ENCODE data around the gene MYLK3. TPM values are rescaled to one million over a fixed set of nuclear protein-coding genes. Genes with fewer than 3 reads are reported as not detected.
A peak's percentile ranks its signal among the peaks of the same experiment; 100 is the strongest.

MYLK3 gene
- total RNA-seq, 2 donors from 2014 or later = 0.29 to 0.59 TPM

DNA sequence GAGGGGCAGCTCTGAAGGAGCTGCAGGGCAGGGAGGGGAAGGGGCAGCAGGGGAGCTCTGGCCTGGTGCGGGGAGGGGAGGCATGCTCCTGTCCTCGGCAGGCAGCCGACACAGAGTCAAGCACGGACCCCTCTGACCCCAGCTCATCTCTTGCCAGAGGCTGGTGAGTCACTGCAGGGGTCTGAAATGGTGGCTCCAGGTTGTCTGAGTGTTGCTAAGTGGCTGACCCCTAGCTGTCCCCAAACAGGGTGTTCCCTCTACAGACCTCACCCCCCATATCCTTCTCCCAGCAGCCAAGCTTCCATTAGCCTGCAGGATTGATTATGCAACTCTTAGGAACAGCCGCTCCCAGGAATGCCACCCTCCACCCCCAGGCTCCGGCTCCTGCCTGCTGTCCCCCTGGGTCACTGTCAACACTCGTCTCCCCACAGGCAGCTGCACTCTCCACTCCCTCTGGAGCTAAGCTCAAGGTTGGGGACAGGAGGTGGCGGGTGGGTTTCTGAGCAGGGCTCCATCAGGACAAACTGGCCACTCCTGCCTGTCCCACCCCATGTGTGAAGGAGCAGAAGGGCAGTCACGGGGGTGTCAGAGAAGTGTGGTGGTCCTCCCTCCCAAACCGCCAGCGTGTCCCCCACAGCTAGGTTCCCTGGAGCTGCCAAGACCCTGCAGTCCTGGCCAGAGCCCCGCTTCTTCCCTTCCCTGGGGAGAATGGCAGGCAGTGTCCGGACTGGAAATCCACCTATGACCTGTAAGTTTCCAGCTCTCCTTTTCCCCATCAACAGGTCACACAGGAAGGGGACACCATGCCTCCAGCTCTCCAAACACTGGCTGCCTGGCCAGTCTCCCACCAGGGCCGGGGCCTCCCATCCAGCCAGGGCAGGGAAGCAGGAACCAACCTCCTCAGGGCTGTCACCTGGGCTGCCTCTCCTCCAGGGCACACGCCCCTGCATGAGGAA is 1.0 kb downstream of the MYLK3 start:
- H3K27me3 Mint-ChIP-seq = no peaks in the 10 kb centered on the region
- H3K4me1 Mint-ChIP-seq (ENCODE audit: low read depth in 2 of 2) = peaks cover 0 to 4% of the 10 kb centered on the region in 2 donors
- DNase-seq (ENCODE audit: low spot score) (no peak), ATAC-seq (peak; percentile 10 to 26)
- H3K36me3 Mint-ChIP-seq = no peaks in the 10 kb centered on the region
- no peak overlapping the region for H3K4me3 Mint-ChIP-seq
- no peak overlapping the region for H3K27ac Mint-ChIP-seq
- H3K9me3 Mint-ChIP-seq = no peaks in the 10 kb centered on the region

DNA sequence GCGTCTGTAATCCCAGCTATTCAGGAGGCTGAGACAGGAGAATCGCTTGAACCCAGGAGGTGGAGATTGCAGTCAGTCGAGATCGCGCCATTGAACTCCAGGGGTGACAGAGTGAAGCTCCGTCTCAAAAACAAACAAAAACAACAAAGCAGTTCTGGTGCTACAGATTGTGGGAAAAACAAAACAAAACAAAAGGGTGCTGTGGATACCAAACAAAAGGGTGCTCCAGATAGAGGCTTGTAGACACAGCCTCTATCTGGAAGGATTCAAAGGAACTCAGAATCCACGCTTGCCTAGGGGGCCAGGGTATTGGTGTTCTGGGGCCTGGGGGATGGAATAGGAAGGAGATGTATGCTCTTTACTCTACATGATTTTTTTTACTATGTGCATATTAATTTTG is 2.5 kb downstream of the MYLK3 start:
- H3K9me3 Mint-ChIP-seq = no peaks in the 10 kb centered on the region
- H3K27ac Mint-ChIP-seq = no peak overlapping the region
- no peaks in the 10 kb centered on the region for H3K36me3 Mint-ChIP-seq
- DNase-seq (ENCODE audit: low spot score) (no peak), ATAC-seq (no peak)
- H3K4me1 Mint-ChIP-seq (ENCODE audit: low read depth in 2 of 2) = peaks cover 0 to 4% of the 10 kb centered on the region in 2 donors
- no peaks in the 10 kb centered on the region for H3K27me3 Mint-ChIP-seq
- no peak overlapping the region for H3K4me3 Mint-ChIP-seq

DNA sequence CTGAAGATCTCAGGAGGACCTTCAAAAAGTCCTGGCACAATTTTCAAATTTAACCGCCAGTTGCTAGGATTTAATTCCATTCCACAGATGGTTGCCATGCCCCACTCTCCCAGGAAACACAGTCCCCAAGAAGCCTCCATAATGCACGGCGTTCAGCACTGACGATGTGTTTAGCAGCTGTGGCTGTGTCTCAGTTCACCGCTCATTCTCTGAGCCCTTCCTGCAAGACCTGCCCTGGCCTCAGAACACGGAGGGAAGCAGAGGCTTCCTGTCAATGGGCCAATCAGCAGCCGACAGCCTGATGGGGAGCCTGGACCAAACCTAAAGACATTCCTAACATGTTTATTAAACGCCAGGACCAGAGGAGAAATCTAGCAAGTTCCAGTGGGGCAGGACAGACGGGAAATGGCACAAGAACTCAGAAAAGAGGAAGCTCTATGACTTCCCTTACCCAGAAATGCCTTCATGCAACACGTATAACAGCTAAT is 4.9 kb downstream of the MYLK3 start:
- no peaks in the 10 kb centered on the region for H3K9me3 Mint-ChIP-seq
- ATAC-seq (peak in 1 of 2 donors; percentile 27), DNase-seq (ENCODE audit: low spot score) (no peak)
- H3K4me1 Mint-ChIP-seq (ENCODE audit: low read depth in 2 of 2) = peaks cover 0 to 4% of the 10 kb centered on the region in 2 donors
- H3K4me3 Mint-ChIP-seq = peak overlapping the region; percentile 14
- H3K27me3 Mint-ChIP-seq = no peaks in the 10 kb centered on the region
- no peaks in the 10 kb centered on the region for H3K36me3 Mint-ChIP-seq
- no peak overlapping the region for H3K27ac Mint-ChIP-seq

DNA sequence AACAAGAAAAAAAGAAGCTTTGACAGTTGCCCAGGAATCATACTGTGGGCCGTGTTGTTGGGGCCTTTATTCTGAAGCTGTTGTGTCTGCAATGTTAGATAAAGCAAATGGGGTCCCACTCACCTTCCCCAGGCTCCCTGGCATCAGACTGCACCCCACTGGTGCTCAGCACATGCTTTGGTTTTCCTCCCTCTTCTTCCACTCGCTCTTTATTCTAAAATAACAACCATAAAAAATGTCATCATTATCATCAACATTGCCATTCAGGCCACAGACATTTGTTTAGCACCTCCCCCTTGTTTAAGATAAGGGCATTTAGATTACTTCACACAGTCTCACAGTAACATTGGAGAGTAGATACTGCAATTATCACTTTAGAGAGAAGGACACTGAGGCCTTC is 8.2 kb downstream of the MYLK3 start:
- ATAC-seq = no peak
- no peak overlapping the region for H3K27ac Mint-ChIP-seq
- H3K36me3 Mint-ChIP-seq = no peaks in the 10 kb centered on the region

DNA sequence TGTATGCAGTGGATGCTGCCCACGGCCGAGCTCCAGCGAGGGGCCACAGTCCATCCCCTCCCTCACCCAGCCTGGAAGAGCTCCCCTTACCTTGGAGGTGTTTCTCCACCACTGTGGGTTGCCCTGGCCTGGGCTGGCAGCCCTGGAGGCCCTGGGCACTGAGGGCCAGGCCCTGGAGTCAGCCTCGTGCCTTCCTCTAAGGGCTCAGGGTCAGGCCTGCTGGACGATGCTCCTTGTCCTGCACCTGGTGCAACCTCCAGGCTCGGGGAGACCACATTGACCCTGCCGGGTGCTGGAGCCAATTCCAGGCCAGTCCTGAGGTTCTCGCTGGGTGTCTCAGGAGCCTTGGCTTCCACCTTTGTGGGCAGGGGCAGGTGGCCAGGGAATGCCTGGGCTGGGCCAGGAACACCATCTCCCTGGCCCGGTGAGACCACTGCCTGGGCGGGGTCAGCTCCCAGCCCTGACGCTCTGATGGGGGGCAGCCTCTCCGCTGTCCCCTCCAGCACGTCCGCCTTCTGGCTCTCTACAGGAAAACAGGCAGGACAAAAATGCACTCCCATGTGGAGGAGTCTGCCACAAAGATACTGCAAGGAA is 10.4 kb downstream of the MYLK3 start:
- no peaks in the 10 kb centered on the region for H3K4me1 Mint-ChIP-seq (ENCODE audit: low read depth in 2 of 2)

More for the DNA sequence above, 8.2 kb downstream of the MYLK3 start:
- no peak for DNase-seq (ENCODE audit: low spot score)
- Mint-ChIP-seq H3K27me3 (no peaks in the 10 kb centered on the region), H3K4me1 (ENCODE audit: low read depth in 2 of 2) (peaks cover 0 to 4% of the 10 kb centered on the region in 2 donors), H3K9me3 (no peaks in the 10 kb centered on the region), H3K4me3 (no peak overlapping the region)

DNA sequence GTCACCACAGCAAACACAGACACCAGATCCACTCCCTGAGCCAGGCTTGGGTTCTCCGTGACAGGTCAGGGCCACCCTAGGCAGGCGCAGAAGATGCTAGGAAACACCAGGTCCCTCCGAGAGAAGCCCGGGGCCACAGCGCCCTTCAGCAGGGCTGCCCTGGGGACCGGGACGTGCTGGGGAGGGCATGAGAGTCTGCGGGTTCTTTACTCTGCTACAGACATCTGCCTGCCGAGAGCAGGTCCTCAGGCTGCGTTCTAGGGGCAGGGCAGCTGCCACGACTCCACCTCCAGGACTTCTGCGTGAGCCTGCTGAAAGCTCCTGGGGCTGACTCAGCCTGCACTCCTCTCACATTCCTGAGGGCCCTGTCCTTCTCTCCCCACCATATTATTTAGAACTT is 11.4 kb downstream of the MYLK3 start:
- Mint-ChIP-seq H3K4me3 (no peak overlapping the region), H3K36me3 (no peaks in the 10 kb centered on the region), H3K27ac (no peak overlapping the region), H3K27me3 (no peaks in the 10 kb centered on the region), H3K9me3 (no peaks in the 10 kb centered on the region), H3K4me1 (ENCODE audit: low read depth in 2 of 2) (no peaks in the 10 kb centered on the region)
- ATAC-seq (no peak), DNase-seq (ENCODE audit: low spot score) (no peak)

More for the DNA sequence above, 10.4 kb downstream of the MYLK3 start:
- Mint-ChIP-seq H3K9me3 (no peaks in the 10 kb centered on the region), H3K27me3 (no peaks in the 10 kb centered on the region), H3K36me3 (no peaks in the 10 kb centered on the region), H3K4me3 (no peak overlapping the region), H3K27ac (no peak overlapping the region)
- no peak for ATAC-seq
- no peak for DNase-seq (ENCODE audit: low spot score)

DNA sequence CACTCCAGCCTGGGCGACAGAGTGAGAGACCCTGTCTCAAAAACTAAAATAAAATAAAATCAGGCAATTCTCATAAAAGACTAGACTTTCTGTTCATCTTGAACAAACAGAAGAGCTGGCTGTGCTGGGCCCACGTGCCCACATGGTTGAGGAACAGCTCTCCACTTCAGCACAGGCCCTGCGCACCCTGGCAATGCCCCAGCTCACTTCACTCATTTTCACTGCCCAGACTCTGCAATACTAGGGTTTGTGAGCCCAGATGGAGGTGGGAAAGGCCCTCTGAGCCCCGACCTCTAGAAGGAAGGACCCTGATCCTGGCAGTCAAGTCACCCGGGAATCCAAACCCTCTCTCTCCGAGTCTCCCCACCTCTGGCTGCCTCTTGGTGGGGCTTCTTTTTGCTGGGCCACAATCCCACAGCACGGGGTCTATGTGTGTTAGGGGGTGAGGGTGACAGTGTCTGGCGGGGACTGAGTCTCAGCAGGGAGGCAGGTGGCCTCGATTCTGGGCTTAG is 14.8 kb downstream of the MYLK3 start:
- ATAC-seq (no peak), DNase-seq (ENCODE audit: low spot score) (no peak)
- H3K4me3 Mint-ChIP-seq = no peak overlapping the region
- H3K27ac Mint-ChIP-seq = no peak overlapping the region
- no peaks in the 10 kb centered on the region for H3K9me3 Mint-ChIP-seq
- no peaks in the 10 kb centered on the region for H3K27me3 Mint-ChIP-seq
- H3K36me3 Mint-ChIP-seq = no peaks in the 10 kb centered on the region
- H3K4me1 Mint-ChIP-seq (ENCODE audit: low read depth in 2 of 2) = no peaks in the 10 kb centered on the region

DNA sequence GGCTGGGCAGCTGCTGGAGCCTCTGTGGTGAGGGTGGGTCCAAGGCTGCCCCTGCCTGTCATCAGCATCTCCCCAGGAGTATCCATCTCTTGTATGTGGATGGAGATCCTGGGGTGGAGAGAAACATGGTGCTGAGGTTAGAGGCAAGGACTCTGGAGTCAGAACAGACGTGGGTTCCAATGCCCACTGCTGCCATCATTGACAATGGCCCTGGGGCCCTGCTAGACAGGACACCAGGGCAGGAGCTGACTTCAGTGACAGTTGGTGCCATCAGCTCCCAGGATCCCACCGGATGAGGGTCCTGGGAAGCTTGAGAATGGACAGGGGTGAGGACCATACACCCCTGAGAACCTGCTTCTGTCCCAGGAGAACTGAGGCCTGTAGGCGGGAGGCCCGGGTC is 15.6 kb downstream of the MYLK3 start:
- H3K27ac Mint-ChIP-seq = no peak overlapping the region
- H3K36me3 Mint-ChIP-seq = no peaks in the 10 kb centered on the region
- DNase-seq (ENCODE audit: low spot score) (no peak), ATAC-seq (no peak)
- H3K9me3 Mint-ChIP-seq = no peaks in the 10 kb centered on the region
- H3K27me3 Mint-ChIP-seq = no peaks in the 10 kb centered on the region
- no peaks in the 10 kb centered on the region for H3K4me1 Mint-ChIP-seq (ENCODE audit: low read depth in 2 of 2)
- H3K4me3 Mint-ChIP-seq = no peak overlapping the region

DNA sequence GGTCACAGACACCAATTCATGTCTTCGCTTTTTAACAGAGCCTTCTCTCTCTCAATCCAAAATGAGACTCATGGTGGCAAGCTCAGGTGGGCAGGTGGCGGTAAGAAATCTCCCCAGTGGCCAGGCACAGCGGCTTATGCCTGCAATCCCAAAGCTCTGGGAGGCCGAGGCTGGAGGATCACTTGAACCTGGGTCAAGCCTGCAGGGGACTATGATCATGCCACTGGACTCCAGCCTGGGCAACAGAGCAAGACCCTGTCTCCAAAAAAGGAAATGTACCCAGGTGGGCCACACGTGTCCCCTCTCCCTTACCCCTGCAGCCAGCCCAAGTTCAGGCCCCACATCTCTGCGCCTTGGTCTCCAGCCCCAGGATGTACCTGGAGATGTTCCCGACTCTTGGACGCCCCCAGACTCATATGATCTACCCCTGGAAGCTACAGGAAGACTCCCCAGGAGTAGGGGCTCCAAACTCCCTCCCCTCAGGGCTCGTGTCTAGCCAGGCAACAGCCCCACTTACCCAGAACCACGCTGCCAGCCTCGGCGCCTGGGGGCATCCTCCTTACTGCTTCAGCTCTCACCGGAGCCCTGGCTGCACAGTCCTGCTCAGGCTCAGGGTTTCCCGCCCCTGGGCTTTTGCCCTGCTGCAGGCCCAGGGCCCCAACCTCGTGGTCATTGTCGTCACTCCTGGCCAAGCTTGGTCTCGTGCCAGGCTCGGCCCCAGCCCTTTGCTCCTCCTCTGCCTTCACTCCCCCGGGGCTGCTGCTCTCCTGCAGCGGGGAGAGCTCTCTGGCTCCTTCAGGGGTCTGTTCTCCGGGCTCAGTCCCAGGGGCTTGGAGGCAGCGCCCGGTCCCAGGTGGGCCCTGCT is 16.2 kb downstream of the MYLK3 start:
- Mint-ChIP-seq H3K4me1 (ENCODE audit: low read depth in 2 of 2) (no peaks in the 10 kb centered on the region), H3K4me3 (no peak overlapping the region), H3K27me3 (no peaks in the 10 kb centered on the region), H3K36me3 (no peaks in the 10 kb centered on the region), H3K27ac (no peak overlapping the region), H3K9me3 (no peaks in the 10 kb centered on the region)
- peak in 1 of 2 donors; percentile 7 for ATAC-seq
- DNase-seq (ENCODE audit: low spot score) = no peak

DNA sequence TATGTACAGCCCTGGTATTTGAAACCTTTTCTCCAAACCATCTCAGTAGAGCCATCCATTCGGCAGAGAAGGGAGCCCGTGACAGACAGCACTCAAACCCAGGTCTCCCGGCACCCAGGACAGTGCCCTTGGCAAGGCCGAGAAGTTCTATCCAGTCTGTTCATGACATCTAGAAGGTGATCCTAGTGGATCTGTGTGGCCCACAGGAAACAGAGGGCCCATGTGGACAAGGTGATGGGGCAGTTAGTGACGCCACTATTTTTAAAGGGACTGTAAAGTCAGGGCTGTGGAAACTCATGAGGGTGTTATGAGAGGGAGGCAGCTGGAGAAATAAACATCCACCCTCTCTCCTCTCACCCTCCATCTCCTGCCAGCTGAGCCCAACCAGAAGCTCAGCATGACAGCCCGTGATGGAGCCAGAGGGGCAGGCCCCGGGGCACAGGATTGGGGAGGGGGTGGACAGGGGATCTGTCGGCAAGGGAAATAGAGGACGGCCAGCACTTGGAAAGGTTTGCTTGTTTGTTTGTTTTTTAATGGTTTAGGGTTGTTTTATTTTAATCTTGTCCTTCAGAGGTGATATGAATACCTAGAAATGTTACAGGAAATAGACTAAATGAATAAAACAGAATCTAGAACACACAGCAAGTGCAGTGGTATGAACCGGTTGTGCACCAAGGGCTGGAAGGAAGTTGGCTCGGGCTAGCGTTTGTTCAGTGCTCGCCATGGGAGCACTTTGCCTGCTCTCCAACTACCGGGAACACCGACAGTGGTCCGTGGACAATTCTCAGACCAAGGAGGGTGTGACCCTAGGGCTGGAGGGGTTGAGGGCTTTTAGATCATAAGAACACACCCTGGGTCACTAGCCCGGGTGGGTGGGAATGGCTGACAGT is 17.1 kb downstream of the MYLK3 start:
- H3K4me3 Mint-ChIP-seq = no peak overlapping the region
- no peak for DNase-seq (ENCODE audit: low spot score)
- H3K4me1 Mint-ChIP-seq (ENCODE audit: low read depth in 2 of 2) = no peaks in the 10 kb centered on the region
- no peak overlapping the region for H3K27ac Mint-ChIP-seq
- peaks cover 0 to 7% of the 10 kb centered on the region in 2 donors for H3K27me3 Mint-ChIP-seq
- H3K36me3 Mint-ChIP-seq = peaks cover 2% of the 10 kb centered on the region
- no peaks in the 10 kb centered on the region for H3K9me3 Mint-ChIP-seq
- no peak for ATAC-seq

DNA sequence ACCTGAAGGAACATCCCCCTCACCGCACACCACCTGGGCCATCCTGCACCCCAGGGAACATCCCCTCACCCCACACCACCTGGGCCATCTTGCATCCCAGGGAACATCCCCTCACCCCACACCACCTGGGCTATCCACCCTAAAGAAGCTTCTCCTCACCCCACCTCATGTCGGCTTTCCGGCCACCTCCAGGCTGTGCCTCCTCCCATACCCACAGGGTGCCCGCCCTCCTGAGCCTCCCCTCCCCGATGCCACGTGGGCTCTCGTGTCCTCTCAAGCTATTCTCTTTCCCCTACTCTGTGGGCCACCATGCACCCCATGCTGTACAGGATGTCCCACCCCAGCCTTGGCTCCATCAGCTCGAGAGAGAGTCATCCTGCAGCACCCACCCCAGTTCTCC is 18.0 kb downstream of the MYLK3 start:
- Mint-ChIP-seq H3K36me3 (peaks cover 7% of the 10 kb centered on the region), H3K27me3 (peaks cover 0 to 14% of the 10 kb centered on the region in 2 donors), H3K27ac (no peak overlapping the region), H3K9me3 (no peaks in the 10 kb centered on the region), H3K4me1 (ENCODE audit: low read depth in 2 of 2) (no peaks in the 10 kb centered on the region), H3K4me3 (no peak overlapping the region)
- DNase-seq (ENCODE audit: low spot score) (no peak), ATAC-seq (no peak)

DNA sequence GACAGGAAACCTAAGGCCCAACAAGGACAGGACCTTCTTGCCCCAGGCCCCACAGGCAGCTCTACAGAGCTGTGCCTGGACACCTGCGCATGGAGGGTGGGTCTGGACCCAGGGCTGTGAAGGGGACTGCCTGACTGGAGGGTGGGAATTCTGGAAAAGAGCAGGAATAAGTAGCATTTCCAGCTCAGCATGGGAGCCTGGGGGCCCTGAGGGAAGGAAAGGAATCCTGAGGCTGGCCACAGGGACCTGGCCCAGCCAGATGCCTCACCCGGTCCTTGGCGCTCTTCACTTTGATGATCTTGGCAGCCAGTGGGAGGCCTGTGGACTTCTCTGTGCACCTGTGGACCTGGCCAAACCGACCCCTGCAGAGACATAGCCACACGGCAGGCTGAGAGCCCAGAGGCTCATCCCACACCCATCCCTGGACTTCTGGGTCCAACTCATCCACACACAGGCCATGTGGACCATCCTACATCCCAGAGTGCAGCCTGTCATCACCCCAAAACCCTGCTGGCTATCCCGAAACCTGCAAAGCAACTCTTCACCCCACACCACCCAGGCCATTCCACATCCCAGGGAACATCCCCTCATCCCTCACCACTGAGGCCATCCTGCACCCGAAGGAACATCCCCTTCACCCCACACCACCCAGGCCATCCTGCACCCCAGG is 18.7 kb downstream of the MYLK3 start:
- Mint-ChIP-seq H3K9me3 (no peaks in the 10 kb centered on the region), H3K36me3 (peaks cover 7% of the 10 kb centered on the region), H3K27ac (no peak overlapping the region), H3K4me1 (ENCODE audit: low read depth in 2 of 2) (no peaks in the 10 kb centered on the region), H3K4me3 (no peak overlapping the region), H3K27me3 (peaks cover 0 to 14% of the 10 kb centered on the region in 2 donors)
- DNase-seq (ENCODE audit: low spot score) (no peak), ATAC-seq (no peak)
